HG03060 (cell line): ENCODE results near the gene SIRT7.
A peak's percentile ranks its signal among the peaks of the same experiment; 100 is the strongest.

Experiments used
- ATAC-seq: cut with Tn5 transposase; IDR thresholded peaks from one replicate; pipeline ENCODE4 v1.9.1; 2021; ENCODE audit warnings: low read depth, moderate number of reproducible peaks; ENCODE audit not compliant: unreplicated experiment

Gene SIRT7

DNA sequence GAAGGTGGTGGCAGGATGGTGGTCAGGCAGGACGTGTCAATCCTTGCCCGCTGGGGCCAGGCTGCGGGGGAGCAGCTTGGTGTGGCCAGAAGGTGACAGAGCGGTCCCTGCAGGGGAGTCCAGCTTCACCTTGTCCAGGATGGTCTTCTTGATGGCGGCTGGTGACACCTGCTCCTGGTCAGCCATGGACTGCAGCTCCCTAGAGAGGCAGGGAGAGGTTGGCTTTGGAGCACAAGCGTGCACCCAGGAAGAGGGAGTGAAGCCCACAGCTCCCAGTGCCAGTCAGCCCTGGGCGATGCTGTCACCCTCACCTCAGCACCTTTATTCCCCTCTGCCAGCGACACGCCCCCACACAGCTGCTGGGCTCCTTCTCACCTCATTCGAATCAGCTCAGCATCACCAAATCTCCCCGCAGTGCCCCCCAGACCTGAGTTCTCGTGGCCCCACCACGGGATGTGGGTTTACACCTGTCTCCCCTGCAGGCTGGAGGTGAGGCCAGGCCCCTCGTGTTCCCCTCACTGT lies 15.3 kb upstream of the SIRT7 start:
- no peak for ATAC-seq

GRCh38 chr17:81932333-81932983 lies 14.5 kb upstream of the SIRT7 start:
- ATAC-seq, result no peak

- ATAC-seq, result no peak
Observed at GRCh38 chr17:81931557-81932332, 13.8 kb upstream of the SIRT7 start.

DNA sequence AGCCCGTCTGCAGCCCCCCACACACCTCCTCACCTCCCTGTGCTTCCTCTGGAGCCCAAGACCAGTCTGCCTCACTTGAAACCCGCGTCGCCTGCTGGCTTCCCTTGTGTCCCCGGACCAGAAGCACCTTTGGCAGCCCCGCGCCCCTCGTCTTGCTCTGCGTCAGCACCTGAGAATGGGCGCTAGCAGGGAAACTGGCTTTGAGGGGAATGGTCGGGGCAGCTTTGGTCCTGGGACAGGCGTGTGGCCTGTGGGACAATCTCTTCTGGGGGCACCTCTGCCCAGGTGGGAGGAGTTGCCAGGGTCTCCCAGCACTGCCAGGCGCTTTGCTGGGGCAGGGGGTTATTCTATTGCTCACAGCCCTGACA lies 13.2 kb upstream of the SIRT7 start:
- no peak for ATAC-seq

GRCh38 chr17:81930142-81931125 lies 12.5 kb upstream of the SIRT7 start:
- ATAC-seq, result no peak

DNA sequence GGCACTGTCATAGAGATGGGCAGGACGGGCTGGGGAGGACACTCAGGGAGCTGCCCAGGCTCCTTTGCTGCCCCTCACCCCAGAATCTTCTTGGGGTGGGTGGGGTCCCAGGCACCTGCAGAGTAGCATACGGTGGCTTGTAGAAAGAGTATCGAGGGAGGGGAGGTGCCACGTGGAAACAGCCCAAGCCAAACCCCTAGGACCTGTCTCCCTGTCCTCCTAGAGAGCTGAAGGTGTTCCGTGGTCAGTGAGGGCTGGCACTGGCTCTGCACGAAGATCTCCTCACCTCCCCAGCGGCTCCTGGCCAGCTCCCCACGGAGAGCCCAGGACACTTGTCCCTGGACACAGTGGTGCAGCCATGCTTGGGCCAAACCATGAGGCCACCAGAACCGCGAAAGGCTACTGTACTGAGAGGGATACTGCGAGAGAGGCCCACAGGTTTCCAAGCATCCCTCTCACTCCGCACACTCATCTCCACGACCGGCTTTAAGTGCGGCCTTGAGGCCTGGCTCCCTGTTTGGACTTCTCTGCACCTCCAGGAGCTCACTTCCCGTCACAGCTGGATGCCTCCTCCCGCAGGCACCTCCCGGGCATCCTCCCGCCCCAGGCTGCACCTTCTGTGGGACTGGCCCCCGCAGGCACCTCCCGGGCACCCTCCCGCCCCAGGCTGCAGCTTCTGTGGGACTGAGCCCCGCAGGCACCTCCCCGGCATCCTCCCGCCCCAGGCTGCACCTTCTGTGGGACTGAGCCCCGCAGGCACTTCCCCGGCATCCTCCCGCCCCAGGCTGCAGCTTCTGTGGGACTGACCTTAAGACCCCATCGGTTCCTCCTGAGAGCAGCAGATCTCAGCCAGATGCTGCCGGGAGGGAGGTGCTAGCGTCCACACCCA lies 11.5 kb upstream of the SIRT7 start:
- no peak for ATAC-seq

GRCh38 chr17:81928544-81929252 lies 10.7 kb upstream of the SIRT7 start:
- no peak for ATAC-seq

DNA sequence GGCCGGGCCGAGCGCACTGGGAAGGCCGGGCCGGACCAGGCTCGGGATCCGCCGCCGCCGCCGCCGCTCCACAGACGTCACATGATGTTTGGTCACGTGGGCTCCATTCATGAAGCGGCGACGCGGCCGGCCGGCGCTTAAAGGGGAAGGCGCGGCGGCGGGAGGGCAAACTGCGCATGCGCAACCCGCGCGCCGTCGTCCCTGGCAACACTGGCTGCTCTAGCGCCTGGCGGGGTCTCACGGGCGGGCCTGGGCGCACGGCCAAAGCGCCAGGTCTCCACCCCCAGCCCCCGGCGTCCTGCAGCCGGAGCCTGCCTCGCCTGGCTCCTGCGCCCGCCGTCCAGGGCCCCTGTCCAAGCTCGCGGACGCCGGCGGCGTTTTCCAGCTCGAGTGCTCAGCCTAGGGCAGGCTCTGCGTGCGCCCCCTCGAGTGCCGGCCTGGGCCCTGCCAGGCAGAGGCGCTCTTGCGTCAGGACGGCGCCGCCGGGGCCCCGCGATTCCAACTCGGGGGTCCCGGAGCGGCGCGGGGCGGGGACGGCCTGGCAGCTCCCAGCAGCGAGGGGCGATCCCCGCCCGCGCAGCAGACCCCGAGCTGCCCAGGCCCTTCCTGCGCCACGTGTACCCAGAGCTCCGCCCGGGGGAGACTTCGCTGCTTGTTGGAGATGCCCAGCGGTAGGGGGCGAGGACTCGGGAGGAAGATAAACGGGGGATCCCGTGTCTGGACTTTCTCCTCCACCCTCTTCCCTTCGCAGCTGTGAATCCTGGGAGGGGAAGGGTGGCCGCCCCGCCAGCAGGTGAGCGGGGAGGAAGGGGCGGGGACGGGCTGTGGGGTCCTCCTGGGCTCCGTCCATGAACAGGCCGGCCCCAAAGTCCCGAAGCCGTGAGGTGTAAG lies 9.9 kb upstream of the SIRT7 start, which contains the start of gene MAFG:
MAFG (minus strand) TSS at position 83 of the 891 bp plus-strand sequence. CDS start 4,550 bp downstream, outside the sequence.
- peak; percentile 35 for ATAC-seq

- no peak for ATAC-seq
Observed at GRCh38 chr17:81927152-81927652, 9.2 kb upstream of the SIRT7 start.

- no peak for ATAC-seq
Observed at GRCh38 chr17:81926451-81927151, 8.6 kb upstream of the SIRT7 start.

- no peak for ATAC-seq
Observed at GRCh38 chr17:81925860-81926450, 8.0 kb upstream of the SIRT7 start.

DNA sequence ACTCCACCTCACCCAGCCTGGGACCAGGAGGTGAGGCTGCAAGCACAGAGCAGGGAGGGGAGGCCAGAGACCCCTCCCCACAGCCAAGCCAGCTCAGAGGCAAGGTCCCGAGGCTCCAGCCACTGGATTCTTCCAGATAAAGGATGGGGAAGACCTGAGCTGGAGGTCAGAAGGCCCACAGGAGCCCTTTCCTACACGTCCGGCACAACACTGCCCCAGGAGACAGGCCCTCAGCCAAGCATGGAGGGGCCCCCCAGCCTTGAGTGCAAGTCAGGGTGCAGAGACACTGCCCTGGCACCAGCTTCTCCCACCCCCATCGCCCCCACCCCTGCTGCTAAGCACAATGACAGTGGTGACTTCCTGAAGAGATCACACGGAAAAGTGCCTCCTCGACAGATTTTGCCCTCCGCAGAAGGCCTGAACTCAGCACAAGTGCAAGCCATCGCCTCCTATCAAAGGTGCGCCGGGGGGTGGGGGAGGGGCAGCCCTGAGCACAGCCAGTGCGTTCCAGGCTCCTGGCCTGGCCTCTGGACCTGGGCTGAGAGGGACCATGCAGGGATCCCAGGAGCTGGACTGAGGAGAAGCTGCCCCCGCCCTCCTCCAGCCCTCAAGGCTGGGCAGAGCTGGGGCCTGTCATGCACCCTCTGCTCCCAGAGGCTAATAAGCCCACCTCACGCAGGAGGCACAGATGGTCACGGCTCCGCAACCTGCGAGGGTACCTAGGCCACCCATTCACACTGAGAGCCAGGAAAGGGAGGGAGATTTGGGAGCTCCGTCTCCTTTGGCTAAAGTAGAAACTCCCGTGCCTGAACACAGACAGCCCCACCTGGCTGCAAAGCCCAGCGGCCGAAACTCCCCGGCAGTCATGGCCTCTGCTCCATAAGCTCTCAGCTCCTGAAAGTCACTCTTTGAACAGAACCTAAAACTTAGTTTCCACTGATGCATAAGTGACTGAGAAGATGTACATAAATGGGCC lies 6.9 kb upstream of the SIRT7 start:
- ATAC-seq, result no peak

- no peak for ATAC-seq
Observed at GRCh38 chr17:81923302-81924260, 5.6 kb upstream of the SIRT7 start.

DNA sequence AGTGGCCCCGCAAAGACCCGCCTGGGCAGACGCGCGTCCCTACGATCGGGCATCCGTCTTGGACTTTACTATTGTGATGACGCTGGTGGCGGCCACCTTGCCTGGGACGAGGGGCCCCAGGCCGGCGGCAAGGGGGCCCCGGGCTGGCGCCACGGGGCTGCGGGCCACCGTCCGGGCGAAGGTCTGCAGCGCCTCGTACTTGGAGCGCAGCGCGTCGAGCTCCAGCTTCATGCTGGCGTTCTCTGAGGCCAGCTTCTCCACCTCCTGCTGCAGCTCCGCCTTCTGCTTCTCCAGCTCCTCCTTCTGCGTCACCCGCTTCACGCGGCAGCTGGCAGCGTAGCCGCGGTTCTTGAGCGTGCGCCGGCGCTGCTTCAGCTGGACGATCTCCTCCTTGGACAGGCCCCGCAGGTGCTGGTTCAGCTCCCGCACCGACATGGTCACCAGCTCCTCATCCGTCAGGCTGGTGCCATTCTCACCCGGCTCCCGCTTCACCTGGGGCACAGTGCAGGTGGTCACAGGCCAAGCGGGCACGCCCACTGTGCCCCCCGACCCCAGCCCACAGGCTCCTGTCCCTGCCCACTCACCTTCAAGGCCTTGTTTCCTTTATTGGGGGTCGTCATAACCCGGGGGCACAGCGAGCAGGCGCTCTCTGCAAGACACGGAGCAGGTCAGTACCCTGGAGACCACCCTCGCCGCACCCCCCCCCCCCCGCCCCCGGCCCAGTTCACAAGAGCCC lies 4.8 kb upstream of the SIRT7 start:
- no peak for ATAC-seq
